ENCODE results near the gene LONP1. TPM values are rescaled to one million over a fixed set of nuclear protein-coding genes. Genes with fewer than 3 reads are reported as not detected.

Gene LONP1
- total RNA-seq, 1 experiment from 2014 or later = 95.6 TPM

DNA sequence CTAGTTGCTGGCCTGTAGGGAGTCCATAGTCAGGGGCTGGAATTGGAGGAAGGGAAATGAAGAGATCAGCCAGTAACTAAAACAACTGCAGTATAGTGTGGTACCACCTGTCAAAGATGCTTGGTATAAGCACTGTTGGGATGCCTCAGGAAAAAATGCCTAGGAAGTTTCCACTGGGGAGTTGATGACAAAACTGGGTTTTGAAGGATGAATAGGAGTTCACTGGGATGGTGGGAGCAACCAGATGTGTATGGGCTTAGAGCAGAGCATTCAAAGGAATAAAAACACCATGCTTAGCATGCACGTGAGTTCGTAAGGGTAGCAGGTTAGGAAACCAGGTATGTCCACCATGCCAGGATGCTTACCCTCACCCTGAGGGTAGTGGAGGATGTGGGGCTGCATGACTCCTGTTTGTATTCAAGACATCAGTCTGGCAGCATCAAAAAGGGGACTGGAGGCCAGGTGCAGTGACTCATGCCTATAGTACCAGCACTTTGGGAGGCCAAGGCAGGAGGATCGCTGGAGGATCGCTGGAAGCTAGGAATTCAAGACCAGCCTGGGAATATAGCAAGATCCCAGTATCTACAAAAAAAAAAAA lies 7.6 kb upstream of the LONP1 start:
- no peak overlapping the region for H3K27ac ChIP-seq
- H3K27me3 ChIP-seq (replicated peaks) = 0 out of 2 replicates have a peak, but pooled peaks cover 2% of the 10 kb centered on the region
- H3K36me3 ChIP-seq = no peaks in the 10 kb centered on the region
- no peak for DNase-seq (ENCODE audit: low read depth in 1 of 2, low spot score in 2 of 2)
- no peaks in the 10 kb centered on the region for H3K9me3 ChIP-seq (replicated peaks)
- no peak overlapping the region for H3K4me3 ChIP-seq
- no peaks in the 10 kb centered on the region for H3K4me1 ChIP-seq (replicated peaks)

DNA sequence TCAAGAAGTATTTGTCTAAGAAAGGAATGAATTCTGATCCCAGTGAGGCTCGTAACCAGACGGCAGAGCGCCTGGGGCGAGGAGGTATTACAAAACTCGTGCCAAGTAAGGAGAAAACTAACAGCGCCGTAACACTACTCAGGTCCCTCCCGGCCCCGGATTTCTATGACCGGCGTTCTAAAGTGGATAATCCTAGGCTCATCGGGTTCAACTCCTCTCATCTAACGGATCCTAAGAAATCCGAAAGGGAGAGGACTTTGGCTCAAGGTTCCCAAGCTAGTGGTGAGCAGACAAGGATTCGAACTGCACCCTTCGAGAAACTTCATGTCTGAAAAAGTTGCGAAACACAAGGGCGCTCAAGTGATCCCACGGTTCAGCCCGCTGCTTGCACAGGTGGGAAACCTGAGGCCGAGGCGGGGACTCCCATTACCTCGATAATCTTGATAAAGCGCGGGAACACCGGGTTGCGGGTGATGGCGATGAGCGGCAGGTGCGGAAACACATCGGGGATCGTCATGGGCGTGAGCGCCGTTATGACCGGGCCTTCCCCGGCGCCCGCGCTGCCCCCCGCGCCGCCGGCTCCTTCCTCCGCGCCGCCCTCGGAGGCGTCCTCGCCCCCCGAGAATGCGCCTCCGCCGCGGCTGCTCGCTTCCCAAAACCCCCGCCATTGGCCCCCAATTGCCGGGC lies 529 bp downstream of the LONP1 start:
- H3K9me3 ChIP-seq (replicated peaks) = no peaks in the 10 kb centered on the region
- peak overlapping the region; percentile 74 for H3K4me3 ChIP-seq
- peak overlapping the region; percentile 72 for H3K27ac ChIP-seq
- peak in 1 of 2 experiments; percentile 44 for DNase-seq (ENCODE audit: low read depth in 1 of 2, low spot score in 2 of 2)
- peaks cover 21% of the 10 kb centered on the region for H3K36me3 ChIP-seq
- peaks cover 15% of the 10 kb centered on the region for H3K4me1 ChIP-seq (replicated peaks)
- H3K27me3 ChIP-seq (replicated peaks) = no peaks in the 10 kb centered on the region

DNA sequence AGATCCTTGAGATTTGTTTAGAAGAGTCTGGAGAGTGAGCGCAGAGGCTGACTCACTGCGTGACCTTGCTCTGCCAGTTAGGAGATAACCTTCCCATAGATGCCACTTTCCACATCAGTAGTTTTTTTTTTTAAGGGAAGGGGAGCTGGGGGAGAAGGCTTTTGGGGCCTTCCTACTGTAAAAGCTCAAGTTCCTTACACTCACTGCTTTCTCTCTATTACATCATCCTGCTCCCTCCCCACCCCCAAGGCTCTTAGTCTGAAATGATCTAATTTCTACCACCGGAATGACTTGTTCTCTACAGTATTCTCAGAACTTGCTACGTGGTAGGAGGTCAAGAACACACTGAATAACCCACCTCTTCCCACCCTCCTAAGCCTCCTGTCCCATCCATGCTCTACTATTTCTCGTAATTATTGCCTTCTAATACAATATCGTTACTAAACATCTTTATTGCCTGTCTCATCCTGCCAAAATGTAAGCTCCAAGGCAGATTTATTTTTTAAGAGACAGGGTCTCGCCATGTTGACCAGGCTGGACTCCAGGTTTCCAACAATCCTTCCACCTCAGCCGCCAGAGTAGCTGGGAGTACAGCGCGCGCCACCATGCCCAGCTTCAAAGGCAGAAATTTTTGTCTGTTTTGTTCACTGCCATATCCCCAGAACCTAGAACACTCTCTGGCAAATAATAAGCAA lies 1.2 kb downstream of the LONP1 start:
- H3K4me1 ChIP-seq (replicated peaks) = peaks cover 15% of the 10 kb centered on the region
- H3K4me3 ChIP-seq = peak overlapping the region; percentile 74
- H3K36me3 ChIP-seq = peaks cover 26% of the 10 kb centered on the region
- peak overlapping the region; percentile 72 for H3K27ac ChIP-seq
- peak in 1 of 2 experiments; percentile 72 for DNase-seq (ENCODE audit: low read depth in 1 of 2, low spot score in 2 of 2)
- H3K27me3 ChIP-seq (replicated peaks) = no peaks in the 10 kb centered on the region
- H3K9me3 ChIP-seq (replicated peaks) = no peaks in the 10 kb centered on the region

DNA sequence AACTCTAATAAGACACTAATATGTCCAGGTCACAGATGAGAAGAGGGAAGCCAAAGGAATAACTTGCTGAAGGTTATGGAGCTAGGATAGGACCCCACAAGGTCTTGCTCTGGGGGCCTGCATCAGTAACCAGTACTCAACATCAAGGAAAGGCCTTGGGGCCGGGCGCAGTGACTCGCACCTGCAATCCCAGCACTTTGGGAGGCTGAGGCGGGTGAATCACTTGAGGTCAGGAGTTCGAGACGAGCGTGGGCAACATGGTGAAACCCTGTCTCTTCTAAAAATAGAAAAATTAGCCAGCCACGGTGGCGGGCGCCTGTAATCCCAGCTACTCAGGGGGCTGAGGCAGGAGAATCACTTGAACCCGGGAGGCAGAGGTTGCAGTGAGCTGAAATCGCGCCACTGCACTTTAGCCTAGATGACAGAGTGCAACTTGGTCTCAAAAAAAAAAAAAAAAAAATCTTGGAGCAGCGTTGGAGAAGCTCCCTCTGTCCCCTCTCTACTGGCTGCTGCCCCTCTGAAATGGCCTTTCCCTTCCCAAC lies 1.8 kb downstream of the LONP1 start:
- DNase-seq (ENCODE audit: low read depth in 1 of 2, low spot score in 2 of 2) = no peak
- Histone ChIP-seq H3K27me3 (replicated peaks) (no peaks in the 10 kb centered on the region), H3K27ac (peak overlapping the region; percentile 72), H3K4me3 (peak overlapping the region; percentile 74), H3K36me3 (peaks cover 32% of the 10 kb centered on the region), H3K9me3 (replicated peaks) (no peaks in the 10 kb centered on the region), H3K4me1 (replicated peaks) (peaks cover 15% of the 10 kb centered on the region)

DNA sequence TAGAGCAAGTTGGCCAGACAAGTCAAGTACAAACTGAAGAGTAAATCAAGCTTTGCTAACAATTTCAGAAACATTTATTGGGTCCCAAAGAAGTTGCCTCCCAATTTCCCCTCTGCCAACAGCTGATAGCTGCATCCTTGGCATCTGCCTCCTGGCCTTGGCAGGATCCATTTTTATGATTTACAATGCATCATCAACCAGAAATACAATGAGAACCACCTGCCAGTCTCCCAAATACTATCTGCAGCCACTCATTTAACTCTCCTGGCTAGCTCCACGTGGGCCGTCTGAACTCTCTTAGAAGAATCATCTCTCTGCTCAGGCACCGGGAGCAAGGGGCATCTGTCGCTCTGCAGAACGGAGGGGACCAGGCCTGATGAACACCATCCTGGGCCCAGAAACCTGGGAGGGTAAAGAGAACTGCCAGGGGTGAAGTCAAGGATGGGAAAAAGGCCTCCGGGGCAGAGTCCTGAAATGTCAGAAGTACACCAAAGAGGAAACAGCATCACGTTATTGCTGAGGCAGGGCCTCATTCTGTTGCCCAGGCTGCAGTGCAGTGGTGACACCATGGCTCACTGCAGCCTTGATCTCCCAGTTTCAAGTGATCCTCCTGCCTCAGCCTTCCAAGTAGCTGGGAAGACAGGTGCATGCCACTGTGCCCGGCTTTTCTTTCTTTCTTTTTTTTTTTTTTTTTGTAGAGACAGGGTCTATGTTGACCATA lies 2.6 kb downstream of the LONP1 start:
- DNase-seq (ENCODE audit: low read depth in 1 of 2, low spot score in 2 of 2) = no peak
- H3K36me3 ChIP-seq = peaks cover 39% of the 10 kb centered on the region
- H3K27me3 ChIP-seq (replicated peaks) = no peaks in the 10 kb centered on the region
- H3K27ac ChIP-seq = no peak overlapping the region
- peaks cover 15% of the 10 kb centered on the region for H3K4me1 ChIP-seq (replicated peaks)
- no peak overlapping the region for H3K4me3 ChIP-seq
- no peaks in the 10 kb centered on the region for H3K9me3 ChIP-seq (replicated peaks)

DNA sequence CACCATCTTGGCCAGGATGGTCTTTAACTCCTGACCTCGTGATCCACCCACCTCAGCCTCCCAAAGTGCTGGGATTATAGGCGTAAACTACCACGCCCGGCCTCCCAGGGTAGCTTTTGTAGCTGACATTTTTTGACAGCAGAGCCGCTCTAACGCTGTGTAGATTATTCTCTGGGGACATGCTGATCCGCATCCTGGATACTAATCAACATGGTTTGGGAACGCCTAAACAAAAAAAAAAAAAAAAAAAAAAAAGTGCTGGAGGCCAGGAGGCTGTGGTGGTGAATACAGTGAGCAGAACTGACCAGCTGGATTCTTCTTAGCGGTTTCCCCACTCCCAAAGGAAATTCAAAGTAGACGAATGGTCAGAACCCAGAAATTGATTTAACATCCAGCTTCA lies 5.1 kb downstream of the LONP1 start:
- Histone ChIP-seq H3K27me3 (replicated peaks) (no peaks in the 10 kb centered on the region), H3K4me3 (no peak overlapping the region), H3K4me1 (replicated peaks) (peaks cover 11% of the 10 kb centered on the region), H3K27ac (no peak overlapping the region), H3K36me3 (peaks cover 64% of the 10 kb centered on the region), H3K9me3 (replicated peaks) (no peaks in the 10 kb centered on the region)
- DNase-seq (ENCODE audit: low read depth in 1 of 2, low spot score in 2 of 2) = no peak

DNA sequence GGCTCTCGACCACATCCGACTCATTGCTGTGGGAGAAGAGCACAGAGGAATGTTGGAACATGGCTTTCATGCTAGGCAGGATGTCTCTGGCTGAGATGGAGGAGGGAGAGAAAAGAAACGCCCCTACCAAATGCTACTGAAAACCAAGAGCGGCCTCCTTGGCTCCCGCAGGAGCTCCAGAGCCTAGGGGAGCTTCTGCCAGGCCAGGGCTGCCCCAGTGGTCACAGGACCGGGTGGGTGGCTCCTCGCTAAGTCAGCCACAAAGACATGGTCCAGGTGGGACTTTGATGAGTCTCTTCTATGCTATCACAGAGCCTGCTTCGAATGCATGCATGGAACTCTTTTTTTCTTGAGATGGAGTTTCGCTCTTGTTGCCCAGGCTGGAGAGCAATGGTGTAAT lies 6.7 kb downstream of the LONP1 start:
- Histone ChIP-seq H3K27ac (no peak overlapping the region), H3K4me1 (replicated peaks) (peaks cover 4% of the 10 kb centered on the region), H3K4me3 (no peak overlapping the region), H3K36me3 (peaks cover 72% of the 10 kb centered on the region), H3K9me3 (replicated peaks) (no peaks in the 10 kb centered on the region), H3K27me3 (replicated peaks) (no peaks in the 10 kb centered on the region)
- no peak for DNase-seq (ENCODE audit: low read depth in 1 of 2, low spot score in 2 of 2)

DNA sequence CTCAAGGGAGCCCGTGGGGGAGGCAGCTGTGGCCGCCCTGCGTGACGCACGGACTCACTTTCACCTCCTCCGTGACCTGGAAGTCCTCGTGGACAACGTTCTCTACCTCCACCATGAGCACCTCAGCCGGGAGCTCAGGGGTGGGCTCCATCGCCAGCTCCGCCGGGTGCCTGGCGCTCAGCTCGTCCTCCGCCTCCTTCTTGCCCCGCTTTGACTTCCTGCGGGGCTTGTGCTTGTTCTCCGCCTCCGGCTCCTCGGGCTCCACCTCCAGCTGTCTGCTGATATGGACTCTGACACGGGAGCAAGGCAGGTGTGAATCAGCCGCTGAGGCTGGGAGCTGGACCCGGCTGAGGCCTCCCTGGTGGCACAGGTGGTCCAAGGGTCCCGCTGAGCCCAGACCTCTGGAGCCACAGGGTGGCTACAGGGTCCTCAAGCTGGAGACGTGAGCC lies 8.2 kb downstream of the LONP1 start:
- H3K9me3 ChIP-seq (replicated peaks) = no peaks in the 10 kb centered on the region

DNA sequence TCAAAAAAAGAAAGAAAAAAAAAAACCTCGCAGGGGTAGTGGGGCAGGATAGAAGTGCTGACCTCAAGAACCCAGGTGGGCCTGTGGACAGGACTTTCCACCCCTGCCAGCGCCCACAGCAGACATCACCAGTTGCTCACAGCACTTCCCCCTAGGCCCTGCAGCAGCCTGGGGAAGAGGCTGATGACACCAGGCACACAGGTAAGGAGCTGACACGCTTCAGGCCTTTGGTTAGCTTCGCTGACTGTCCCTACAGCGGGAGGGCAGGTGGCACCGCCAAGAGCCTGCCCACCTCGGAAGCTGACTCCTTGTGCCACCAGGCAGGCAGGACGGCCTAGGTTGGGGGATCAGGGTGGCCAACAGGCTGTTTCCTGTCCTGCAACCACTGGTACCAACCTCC lies 8.9 kb downstream of the LONP1 start:
- Histone ChIP-seq H3K27ac (no peak overlapping the region), H3K4me1 (replicated peaks) (no peaks in the 10 kb centered on the region), H3K27me3 (replicated peaks) (no peaks in the 10 kb centered on the region), H3K36me3 (peaks cover 83% of the 10 kb centered on the region), H3K9me3 (replicated peaks) (no peaks in the 10 kb centered on the region), H3K4me3 (no peak overlapping the region)
- DNase-seq (ENCODE audit: low read depth in 1 of 2, low spot score in 2 of 2) = no peak

More for the DNA sequence above, 8.2 kb downstream of the LONP1 start:
- Histone ChIP-seq H3K4me3 (no peak overlapping the region), H3K27me3 (replicated peaks) (no peaks in the 10 kb centered on the region), H3K27ac (no peak overlapping the region), H3K36me3 (peaks cover 76% of the 10 kb centered on the region), H3K4me1 (replicated peaks) (no peaks in the 10 kb centered on the region)
- DNase-seq (ENCODE audit: low read depth in 1 of 2, low spot score in 2 of 2) = no peak

DNA sequence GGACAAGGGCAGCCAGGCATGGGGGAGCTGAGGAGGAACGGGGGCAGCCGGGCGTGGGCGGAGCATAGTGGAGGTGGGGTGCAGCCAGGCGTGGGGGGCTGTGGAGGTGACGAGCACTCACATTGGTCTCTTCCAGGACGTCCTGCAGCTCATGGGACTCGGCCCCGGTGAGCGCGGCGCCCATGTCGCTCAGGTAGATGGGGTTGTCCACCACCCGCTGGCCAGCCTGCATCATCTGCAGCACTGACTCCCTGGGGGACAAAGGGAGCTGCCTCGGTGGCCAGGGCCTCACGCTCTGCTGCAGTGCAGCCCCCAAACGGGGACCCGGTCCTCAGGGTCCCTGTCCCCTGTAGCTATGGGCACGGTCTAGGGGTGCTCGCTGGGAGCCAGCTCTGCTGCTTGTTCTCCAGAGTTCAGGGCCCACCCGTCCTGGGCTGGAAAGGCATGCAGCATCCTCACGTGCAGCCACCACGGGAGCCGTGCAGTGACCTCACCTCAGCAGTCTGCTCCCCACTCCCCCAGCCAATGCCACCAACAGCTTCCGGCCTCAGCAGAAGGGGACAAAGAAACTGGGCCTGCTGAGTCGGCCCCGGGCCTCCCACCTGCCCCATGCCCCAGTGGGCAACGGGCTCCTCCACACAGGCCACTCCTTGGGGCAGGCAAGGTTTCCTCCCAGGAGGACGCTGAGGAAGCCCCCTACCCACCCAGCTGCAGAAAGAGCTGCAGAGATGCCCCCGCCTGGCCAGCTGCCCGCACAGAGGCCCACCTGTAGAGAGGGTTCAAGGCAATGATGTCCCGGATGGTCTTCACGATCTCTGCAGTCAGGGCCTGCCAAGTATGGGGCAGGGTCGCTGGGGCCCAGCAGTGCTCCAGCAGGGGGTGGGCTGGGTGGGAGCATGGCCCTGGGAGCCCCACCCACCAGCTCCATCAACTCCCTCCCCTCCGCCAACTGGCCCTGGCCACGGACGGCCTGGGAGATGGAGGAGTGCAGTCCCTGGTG lies 12.1 kb downstream of the LONP1 start:
- no peaks in the 10 kb centered on the region for H3K9me3 ChIP-seq (replicated peaks)
- no peak for DNase-seq (ENCODE audit: low read depth in 1 of 2, low spot score in 2 of 2)
- H3K36me3 ChIP-seq = peaks cover 94% of the 10 kb centered on the region
- H3K4me1 ChIP-seq (replicated peaks) = no peaks in the 10 kb centered on the region
- no peaks in the 10 kb centered on the region for H3K27me3 ChIP-seq (replicated peaks)
- no peak overlapping the region for H3K4me3 ChIP-seq
- H3K27ac ChIP-seq = no peak overlapping the region

DNA sequence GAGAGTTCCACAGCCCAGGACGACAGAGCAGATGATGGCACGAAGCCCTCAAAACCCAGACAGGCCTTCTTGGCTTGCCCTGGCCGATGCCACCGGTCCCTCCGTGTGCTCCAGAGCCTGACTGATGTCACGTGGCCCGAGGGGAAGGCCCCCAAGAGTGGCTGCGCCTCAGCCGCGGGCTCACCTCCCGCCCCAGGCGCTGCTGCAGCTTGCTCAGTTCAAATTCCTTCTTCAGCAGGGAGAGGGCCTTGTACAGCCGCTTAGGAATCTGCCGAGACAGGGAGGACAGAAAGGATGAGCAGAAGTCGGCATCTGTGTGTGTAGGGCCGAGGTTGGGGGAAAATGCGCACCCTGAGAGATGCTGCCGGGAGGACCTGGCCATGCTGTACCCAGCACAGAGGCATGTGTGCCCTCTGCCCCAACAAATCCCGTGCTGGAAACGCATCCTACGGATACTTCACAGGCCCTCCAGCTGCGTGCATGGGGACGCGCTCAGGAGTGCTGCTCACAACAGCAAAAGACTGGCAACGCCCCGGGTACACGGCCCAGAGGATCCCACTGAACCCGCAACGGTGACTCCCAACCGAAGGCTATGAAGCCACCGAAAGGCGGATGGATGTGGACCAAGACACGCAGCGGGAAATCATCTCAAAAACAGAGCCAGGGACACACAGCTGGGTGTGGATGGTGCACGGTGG lies 12.9 kb downstream of the LONP1 start:
- no peaks in the 10 kb centered on the region for H3K27me3 ChIP-seq (replicated peaks)
- no peak for DNase-seq (ENCODE audit: low read depth in 1 of 2, low spot score in 2 of 2)
- H3K4me3 ChIP-seq = no peak overlapping the region
- H3K36me3 ChIP-seq = peaks cover 85% of the 10 kb centered on the region
- H3K4me1 ChIP-seq (replicated peaks) = no peaks in the 10 kb centered on the region
- no peak overlapping the region for H3K27ac ChIP-seq
- no peaks in the 10 kb centered on the region for H3K9me3 ChIP-seq (replicated peaks)

DNA sequence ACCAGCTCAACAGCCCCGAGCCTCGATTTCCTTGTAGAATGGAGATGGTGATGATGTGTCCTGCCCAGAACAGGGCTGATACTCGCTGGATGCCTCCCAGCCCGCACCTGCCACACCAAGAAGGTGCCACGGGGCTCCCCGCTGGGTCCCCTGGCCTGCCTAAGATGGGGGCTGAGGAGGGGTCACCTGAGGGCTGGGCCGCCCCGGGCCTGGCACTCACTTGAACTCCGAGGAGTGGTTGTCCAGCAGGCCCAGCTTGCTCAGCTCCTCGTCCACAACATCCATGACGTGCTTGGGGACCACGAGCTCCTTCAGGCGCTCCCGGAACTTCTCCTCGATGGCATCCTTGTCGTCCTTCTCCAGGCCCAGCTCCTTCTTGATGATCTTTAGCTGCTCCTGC lies 14.4 kb downstream of the LONP1 start:
- no peak overlapping the region for H3K27ac ChIP-seq

More for the DNA sequence above, 14.4 kb downstream of the LONP1 start:
- no peak for DNase-seq (ENCODE audit: low read depth in 1 of 2, low spot score in 2 of 2)
- Histone ChIP-seq H3K4me1 (replicated peaks) (no peaks in the 10 kb centered on the region), H3K36me3 (peaks cover 78% of the 10 kb centered on the region), H3K4me3 (no peak overlapping the region), H3K27me3 (replicated peaks) (no peaks in the 10 kb centered on the region), H3K9me3 (replicated peaks) (no peaks in the 10 kb centered on the region)

Data from SJSA1 (cell line).